A549 (cell line): Measurements from ENCODE around the gene MAPK1IP1L.

Experiments
- CEBPB ChIP-seq, 2 experiments: fragments of >200 bp in 1 of 2; sonication (Bioruptor Twin) in 1 of 2; formaldehyde crosslinking in 1 of 2; IDR thresholded peaks; 2 replicates each; pipeline ENCODE4 v1.6.1; 2012 to 2016
- HOXA7 ChIP-seq: fragments of 250-450 bp; sonication (Bioruptor Pico); IDR thresholded peaks from 2 replicates; pipeline ENCODE4 v1.5.0; 2020; ENCODE audit warnings: mild to moderate bottlenecking, moderate library complexity
- TF ChIP-seq, protein P1 (sequence below): fragments of >200 bp; sonication (Bioruptor Twin); formaldehyde crosslinking; IDR thresholded peaks from 3 replicates; pipeline ENCODE4 v1.5.1; 2016

DNA sequence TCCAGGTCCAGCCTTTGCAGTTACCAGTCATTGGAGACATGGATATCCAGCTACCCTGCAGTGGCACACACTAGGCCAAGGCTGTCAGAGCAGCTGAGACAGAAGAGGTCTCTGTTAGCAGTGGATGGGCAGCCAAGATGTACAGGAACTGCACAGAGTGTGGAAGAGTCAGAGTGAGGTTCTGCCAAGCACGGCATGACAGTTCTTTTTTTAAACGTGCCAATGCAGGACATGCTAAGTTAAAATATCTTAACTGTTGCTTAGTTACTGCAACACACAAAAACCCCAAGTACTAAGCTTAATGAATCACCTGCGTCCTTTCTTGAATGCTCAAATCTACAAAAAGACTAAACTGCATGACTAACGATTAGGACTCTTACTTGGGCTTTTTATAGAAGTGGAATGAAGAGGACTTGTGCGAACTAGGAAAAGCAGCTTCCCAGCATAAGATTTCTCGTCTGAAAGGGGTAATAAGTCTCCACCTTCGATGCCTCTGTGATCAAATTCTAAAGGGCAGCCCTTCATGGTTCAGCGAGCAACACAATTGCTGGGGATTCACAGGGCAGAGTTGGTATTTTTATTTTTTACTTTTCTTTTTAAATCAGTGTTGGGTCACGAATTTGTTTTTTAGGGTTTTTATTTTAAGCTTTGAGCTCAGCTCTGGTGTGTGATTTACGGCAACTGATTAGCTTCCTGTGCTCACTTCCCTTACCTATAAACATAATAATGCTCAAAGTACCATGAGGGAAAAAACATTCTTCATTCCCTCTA, 20.6 kb downstream of the MAPK1IP1L start:
- TF ChIP-seq HOXA7 (CRISPR knock-in tag): no peak
- TF ChIP-seq, protein P1, sequence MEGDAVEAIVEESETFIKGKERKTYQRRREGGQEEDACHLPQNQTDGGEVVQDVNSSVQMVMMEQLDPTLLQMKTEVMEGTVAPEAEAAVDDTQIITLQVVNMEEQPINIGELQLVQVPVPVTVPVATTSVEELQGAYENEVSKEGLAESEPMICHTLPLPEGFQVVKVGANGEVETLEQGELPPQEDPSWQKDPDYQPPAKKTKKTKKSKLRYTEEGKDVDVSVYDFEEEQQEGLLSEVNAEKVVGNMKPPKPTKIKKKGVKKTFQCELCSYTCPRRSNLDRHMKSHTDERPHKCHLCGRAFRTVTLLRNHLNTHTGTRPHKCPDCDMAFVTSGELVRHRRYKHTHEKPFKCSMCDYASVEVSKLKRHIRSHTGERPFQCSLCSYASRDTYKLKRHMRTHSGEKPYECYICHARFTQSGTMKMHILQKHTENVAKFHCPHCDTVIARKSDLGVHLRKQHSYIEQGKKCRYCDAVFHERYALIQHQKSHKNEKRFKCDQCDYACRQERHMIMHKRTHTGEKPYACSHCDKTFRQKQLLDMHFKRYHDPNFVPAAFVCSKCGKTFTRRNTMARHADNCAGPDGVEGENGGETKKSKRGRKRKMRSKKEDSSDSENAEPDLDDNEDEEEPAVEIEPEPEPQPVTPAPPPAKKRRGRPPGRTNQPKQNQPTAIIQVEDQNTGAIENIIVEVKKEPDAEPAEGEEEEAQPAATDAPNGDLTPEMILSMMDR: no peak
- no peak for TF ChIP-seq CEBPB (IDR thresholded peaks at IDR 0.05)
